VCaP (cell line): Measurements from ENCODE around the gene VPS35L.
A peak's percentile ranks its signal among the peaks of the same experiment; 100 is the strongest.

Experiments
- H3K27ac ChIP-seq: fragments of 450-650 bp; 2 replicates; pipeline ENCODE4 v1.5.1; 2017
- CTCF ChIP-seq: fragments of 450-650 bp; conservative IDR thresholded peaks from 2 replicates; pipeline ENCODE4 v1.5.1; 2017; ENCODE audit warnings: mild to moderate bottlenecking, moderate library complexity

Gene VPS35L

GRCh38 chr16:19697756-19698318 lies 142.3 kb downstream of the VPS35L start:
- no peak for TF ChIP-seq CTCF
- peak overlapping the region; percentile 3; the same call in 1 of the 2 replicates for H3K27ac ChIP-seq

- TF ChIP-seq CTCF: no peak
- H3K27ac ChIP-seq: peak overlapping the region; percentile 3; the same call in 1 of the 2 replicates
These were observed 143.3 kb downstream of the VPS35L start for GRCh38 chr16:19698480-19699465.

GRCh38 chr16:19699472-19699871 lies 144.0 kb downstream of the VPS35L start:
- no peak overlapping the region for H3K27ac ChIP-seq
- TF ChIP-seq CTCF: no peak

GRCh38 chr16:19700319-19700781 lies 144.8 kb downstream of the VPS35L start:
- H3K27ac ChIP-seq: no peak overlapping the region; the same call in 1 of the 2 replicates
- no peak for TF ChIP-seq CTCF

- H3K27ac ChIP-seq: no peak overlapping the region
- TF ChIP-seq CTCF: no peak
These were observed 145.6 kb downstream of the VPS35L start for GRCh38 chr16:19701091-19701490.

- TF ChIP-seq CTCF: no peak
- no peak overlapping the region for H3K27ac ChIP-seq
These were observed 147.8 kb downstream of the VPS35L start for GRCh38 chr16:19703172-19703889.
